NK-92 (cell line): ENCODE measurements around the gene SNAP47.

Experiments used
- DNase-seq: peaks from one replicate; lab custom pipeline; 2025; ENCODE audit not compliant: unreplicated experiment; lab: John Stamatoyannopoulos, UW

Gene SNAP47

DNA sequence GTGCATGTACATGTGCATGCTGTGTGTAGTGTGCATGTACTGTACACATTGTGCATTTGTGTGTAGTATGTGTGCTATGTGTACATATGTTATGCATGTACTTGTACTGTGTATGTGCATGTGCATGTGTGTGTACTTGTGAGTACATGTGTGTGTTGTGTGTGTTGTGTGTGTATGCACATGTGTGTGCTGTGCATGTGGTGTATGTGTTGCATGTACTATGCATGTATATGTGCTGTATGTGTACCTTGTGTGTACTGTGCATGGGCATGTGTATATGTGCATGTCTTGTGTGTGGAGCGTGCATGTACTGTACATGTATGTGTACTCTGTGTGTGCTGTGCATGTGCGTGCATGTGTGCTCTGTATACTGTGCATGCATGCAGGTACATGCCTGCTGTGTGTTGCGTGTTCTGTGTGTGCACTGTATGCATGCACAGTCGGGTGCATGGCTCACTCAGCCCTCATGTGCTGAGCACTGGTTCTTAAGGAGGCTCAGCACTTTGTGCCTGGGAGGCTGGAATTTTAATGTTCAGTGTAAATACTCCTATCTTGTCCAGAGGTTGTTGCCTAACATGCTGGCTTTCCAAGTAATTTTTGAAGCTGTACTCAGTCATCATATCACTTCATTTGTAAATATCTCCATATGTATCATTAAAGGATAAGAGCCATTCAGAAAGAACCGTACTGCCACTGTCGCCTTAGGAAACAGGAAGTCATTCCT, 32.3 kb downstream of the SNAP47 start:
- DNase-seq = no peak

DNA sequence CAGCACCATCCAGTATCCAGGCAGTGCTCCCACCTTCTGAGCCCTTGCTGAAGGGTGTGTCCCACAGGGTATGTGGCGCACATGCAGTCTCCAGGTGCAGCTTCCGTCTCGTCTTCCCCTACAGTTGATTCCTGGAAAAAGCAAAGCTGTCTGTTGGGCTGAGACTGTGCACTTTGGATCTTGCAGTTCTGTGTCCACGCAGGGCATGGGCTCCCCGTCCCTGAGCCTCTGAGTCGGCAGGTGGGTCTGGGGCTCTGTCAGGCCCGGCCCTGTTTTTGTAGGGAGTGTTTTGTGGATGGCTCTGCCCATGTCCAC, 32.8 kb downstream of the SNAP47 start:
- no peak for DNase-seq

- DNase-seq = no peak
These were observed 33.4 kb downstream of the SNAP47 start for GRCh38 chr1:227768640-227769039.

DNA sequence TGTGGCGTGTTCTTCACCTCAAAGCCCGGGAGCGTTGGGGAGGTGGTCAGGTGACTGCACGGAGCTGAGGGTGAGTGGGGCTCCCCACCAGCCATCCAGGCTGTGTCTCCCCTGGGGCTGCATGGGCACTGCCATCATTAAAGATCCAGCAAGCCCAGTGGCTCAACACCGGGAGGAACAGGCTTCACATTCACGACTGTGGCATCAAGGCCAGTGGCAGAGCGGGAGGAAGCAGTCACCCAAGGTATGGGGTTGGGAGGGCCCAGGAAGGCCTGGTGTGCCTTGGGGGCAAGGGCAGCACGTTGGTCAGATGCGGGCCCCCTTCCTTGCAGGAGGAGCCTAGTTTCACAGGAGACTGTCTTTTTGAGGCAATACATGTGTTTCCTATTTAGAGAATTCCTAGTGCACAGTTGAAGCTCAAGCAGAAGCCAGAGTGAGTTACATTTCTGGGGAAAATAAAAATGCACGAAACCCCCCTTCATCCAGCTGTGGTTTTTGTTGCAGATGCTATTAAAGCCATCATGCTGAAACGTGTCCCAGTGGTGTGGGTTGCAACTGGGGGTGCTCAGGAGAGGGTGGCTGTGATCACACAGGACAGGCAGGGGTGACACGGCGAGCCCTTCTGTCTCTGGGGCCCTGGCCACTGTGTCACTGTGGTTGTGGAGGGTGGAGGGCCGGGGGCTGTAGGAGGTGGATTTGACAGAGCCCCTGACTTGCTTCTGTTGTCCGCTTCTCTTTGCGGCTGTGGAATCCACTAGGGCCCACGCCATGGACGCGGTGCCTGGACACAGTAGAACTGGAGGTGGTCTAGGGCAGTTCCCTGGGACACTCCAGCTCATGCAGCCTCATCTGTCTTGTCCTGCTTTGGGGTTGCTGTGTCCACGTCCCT, 34.1 kb downstream of the SNAP47 start:
- DNase-seq = no peak

GRCh38 chr1:227769936-227770494, 34.8 kb downstream of the SNAP47 start:
- DNase-seq = no peak

DNA sequence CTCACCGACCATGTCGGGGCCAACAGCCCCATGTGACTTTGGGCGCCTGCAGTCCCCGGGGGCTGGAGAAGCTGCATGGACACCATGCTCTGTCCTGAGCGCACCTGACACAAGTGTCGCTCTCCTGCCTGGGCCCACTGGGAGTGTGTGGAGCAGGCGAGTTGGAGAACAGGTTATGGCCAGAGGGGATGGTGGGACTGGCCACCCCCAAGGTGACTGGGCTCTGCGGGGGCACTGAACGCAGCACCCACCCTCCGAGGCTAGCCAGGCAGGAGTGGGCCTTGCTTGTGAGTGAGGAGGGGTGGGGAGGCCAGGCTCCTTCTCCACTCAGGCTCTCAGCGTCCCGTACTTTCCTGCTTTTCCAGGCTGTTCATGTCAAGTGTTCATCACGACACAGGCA, 35.6 kb downstream of the SNAP47 start:
- no peak for DNase-seq

- no peak for DNase-seq
These were observed 36.1 kb downstream of the SNAP47 start for GRCh38 chr1:227771326-227771725.

DNA sequence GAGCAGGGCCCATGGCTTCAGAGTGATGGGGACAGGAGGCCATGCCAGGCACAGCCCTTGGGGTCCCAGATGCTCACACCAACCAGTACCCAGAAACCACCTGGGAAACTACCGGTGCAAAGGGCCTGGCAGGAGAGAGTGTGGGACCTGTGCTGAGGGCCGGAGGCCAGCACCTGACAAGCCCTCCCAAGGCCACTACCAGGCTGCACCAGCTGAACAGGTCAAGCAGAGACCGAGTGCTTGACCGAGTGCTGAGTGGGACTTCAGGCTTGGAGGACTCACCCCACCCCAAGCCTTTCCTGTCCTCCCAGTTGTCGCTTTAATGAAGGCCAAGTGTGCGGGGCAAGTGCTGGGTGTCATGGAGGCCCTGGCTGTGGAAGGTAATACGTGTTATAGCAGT, 36.5 kb downstream of the SNAP47 start:
- no peak for DNase-seq

DNA sequence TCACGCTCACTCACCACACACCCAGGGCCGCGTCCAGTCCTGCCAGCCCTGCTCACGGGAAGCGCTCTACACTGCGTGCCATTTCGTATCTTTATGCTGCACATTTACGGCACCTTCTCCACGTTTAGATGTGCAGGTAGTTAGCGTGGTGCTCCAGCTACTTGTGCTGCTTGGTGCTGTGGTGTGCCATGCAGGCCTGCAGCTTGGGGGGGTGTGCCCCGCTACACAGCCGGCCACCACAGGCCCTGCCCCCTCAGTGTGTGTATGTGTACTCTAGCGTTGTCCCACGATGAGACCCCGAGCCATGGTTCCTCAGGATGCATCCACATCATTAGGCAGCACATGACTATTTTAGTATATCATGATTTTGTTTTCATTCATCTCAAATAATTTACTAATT, 38.3 kb downstream of the SNAP47 start:
- DNase-seq = no peak

GRCh38 chr1:227774051-227774731, 39.0 kb downstream of the SNAP47 start:
- no peak for DNase-seq

- no peak for DNase-seq
These were observed 39.8 kb downstream of the SNAP47 start for GRCh38 chr1:227774821-227775661.

DNA sequence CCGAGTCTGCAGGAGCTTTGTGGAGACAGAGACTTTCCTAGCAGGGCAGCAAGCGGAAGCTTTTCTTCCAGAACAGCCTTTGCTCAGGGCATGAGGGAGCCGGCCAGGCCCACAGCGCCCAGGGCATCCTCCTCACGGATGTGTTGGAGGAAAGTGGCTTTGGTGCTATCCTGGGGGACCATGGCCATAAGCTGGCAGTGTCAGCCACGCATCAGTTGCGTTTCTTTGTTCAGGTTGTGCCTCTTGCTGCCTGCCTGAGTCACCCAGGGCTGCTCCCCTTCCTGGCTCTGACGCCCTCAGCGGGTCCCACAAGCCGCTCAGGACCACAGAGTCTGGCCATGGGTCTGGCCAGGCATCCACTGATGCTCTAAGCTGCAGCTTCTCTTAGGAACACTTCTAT, 40.6 kb downstream of the SNAP47 start:
- no peak for DNase-seq

DNA sequence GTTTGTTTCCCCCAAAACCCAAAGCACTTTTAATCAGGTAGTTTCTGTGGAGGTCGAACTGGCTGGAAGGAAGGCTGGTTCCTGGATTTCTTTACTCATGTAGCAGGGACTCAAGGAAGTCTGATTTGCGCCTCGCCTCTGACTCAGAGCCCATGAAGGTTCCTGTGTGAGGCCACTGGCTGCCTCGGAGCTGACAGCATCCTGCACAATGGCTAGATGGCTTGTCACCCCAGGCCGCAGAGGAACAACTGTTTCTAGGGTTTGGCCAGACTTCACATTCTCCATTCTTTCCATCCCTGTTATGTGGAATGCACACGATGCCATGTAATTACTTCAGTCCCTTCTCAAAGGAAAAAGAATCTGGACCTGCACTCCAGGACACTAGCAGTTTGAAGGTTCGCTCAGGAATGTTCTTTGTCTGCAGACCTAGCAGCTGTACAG, 41.1 kb downstream of the SNAP47 start:
- no peak for DNase-seq

- DNase-seq = no peak
These were observed 41.9 kb downstream of the SNAP47 start for GRCh38 chr1:227777156-227777555.

GRCh38 chr1:227777646-227778045, 42.4 kb downstream of the SNAP47 start:
- DNase-seq = no peak

DNA sequence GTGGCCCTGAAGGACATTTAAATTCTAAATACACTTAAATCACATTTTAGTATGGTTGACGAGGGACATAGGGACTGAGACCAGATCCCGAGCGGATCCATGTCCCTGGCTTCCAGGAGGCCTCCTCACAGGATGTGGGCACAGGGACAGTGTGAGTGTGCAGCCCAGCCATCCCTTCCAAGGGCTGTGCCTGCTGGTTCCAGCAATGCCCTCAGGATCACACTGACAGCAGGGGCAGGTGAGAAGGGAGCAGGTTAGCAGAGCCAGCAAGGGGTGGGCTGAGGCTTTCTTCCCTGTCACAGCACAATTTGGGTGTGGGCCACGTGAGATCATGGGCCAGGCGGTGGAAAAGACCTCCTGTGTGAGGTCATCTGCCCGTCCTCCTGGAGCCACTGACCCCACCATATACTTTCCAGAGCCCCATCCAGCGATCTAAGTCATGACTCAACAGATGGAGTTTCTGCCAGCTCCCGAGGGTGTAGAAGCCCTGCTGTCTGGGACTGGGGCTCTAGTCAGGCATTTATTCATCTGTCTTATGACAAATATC, 43.2 kb downstream of the SNAP47 start:
- DNase-seq = no peak

GRCh38 chr1:227779021-227779441, 43.8 kb downstream of the SNAP47 start:
- no peak for DNase-seq

- no peak for DNase-seq
These were observed 44.5 kb downstream of the SNAP47 start for GRCh38 chr1:227779685-227780084.

GRCh38 chr1:227780101-227781044, 45.1 kb downstream of the SNAP47 start:
- DNase-seq = no peak
